ENCODE results near the gene AKT3. TPM values are rescaled to one million over a fixed set of nuclear protein-coding genes. Genes with fewer than 3 reads are reported as not detected.

AKT3 gene
- polyA plus RNA-seq (2011; rRNA removed) = 34.1 and 43.5 TPM in 2 replicates
- 9.7 and 10.1 TPM in 2 replicates for polyA plus RNA-seq (2012; cell fraction: cytosol; rRNA removed)
- polyA plus RNA-seq (2012; cell fraction: nucleus; rRNA removed) = 5.2 and 10.0 TPM in 2 replicates
- polyA plus RNA-seq (2017; fragmentation: RNase III; extraction: RNeasy Plus Mini Kit Qiagen cat#74134 plus additional on column Dnase treatment) = 16.5 to 18.4 TPM (median 17.5 TPM) in 3 replicates
- 29.7 and 31.0 TPM in 2 replicates for polyA minus RNA-seq (2011; rRNA and poly(A)+ RNA removed)

DNA sequence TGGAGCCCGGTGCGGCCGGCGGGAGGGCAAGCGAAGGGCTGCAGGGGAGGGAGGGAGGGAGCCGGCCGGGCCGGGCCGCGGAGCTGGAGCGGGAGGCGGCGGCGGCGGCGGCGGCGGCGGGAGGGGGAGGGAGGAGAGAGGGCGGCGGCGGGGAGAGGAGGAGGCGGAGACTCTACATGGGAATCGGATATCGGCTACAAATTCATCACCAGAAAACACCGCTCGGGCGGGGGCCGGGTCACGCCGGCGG is at the start of gene AKT3:
TSS of gene AKT3 (minus strand) at position 42 of the 250 bp plus-strand sequence. CDS start 7,073 bp downstream, outside the sequence.
- Histone ChIP-seq H3K27ac (peak within 1 kb of the TSS; percentile 94 to 99), H3K4me2 (peak within 1 kb of the TSS; percentile 76), H3K9me3 (no peaks in the 10 kb centered on the region), H3K4me3 (peak within 1 kb of the TSS; percentile 75), H3K4me1 (peaks cover 35% of the 10 kb centered on the region)
- no CpG with 5 or more reads among the region's 32 CpGs for WGBS (ENCODE audit: missing lambda C conversion rate)
- no peak for FAIRE-seq
- peak in 1 of 2 experiments; percentile 50 for DNase-seq (ENCODE audit: low read depth in 1 of 2, low spot score in 1 of 2)
- CTCF ChIA-PET = interaction anchor here (0.6 kb wide), 2 partner anchors 51 to 169 kb away, joined by 3 read pairs; no protein-coding TSS in a partner anchor
- POLR2A ChIA-PET = interaction anchor here (0.6 to 1.6 kb wide), 8 partner anchors 22 to 461 kb away, joined by 3 to 10 read pairs (median 4); no protein-coding TSS in a partner anchor
- ATAC-seq = peak in 1 of 2 experiments; percentile 70; a peak in 4 of 6 replicates
- no peak for TF ChIP-seq HOXB5 (CRISPR knock-in tag; IDR thresholded peaks at IDR 0.05)
- no peak for TF ChIP-seq KDM1A (IDR thresholded peaks at IDR 0.05; ENCODE audit: low read depth)
- TF ChIP-seq, protein P1, sequence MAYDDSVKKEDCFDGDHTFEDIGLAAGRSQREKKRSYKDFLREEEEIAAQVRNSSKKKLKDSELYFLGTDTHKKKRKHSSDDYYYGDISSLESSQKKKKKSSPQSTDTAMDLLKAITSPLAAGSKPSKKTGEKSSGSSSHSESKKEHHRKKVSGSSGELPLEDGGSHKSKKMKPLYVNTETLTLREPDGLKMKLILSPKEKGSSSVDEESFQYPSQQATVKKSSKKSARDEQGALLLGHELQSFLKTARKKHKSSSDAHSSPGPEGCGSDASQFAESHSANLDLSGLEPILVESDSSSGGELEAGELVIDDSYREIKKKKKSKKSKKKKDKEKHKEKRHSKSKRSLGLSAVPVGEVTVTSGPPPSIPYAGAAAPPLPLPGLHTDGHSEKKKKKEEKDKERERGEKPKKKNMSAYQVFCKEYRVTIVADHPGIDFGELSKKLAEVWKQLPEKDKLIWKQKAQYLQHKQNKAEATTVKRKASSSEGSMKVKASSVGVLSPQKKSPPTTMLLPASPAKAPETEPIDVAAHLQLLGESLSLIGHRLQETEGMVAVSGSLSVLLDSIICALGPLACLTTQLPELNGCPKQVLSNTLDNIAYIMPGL (CRISPR knock-in tag; IDR thresholded peaks at IDR 0.05; ENCODE audit: borderline replicate concordance) = no peak
- TF ChIP-seq ZNF302 (CRISPR knock-in tag; IDR thresholded peaks at IDR 0.05) = no peak
- no peak for TF ChIP-seq BCL3 (IDR thresholded peaks at IDR 0.05)

DNA sequence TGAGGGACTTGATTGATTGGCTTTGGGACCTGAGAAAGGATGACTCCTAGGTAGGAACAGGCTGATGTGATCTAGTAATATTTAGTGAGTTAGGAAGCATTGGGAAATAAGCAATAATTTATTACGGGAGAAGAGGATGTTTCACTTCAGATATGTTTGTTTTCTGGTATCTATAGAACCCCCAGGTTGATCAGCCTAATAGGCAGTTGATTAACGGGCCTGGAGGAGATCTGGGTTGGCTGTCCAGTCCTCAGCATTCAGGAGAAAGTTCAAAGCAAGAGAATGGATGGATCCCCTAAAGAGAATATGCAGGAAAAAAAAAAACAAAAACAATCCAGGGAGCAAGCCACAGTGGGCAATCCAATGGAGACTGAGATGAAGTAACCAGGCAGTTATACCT is 48.2 kb upstream of the AKT3 start:
- no peak for ATAC-seq
- Histone ChIP-seq H3K4me2 (no peak overlapping the region), H3K4me3 (no peak overlapping the region), H3K4me1 (no peaks in the 10 kb centered on the region), H3K27ac (no peak overlapping the region), H3K9me3 (no peaks in the 10 kb centered on the region)
- WGBS (ENCODE audit: missing lambda C conversion rate) = 34% methylated on average over 2 of the region's 2 CpGs
- no peak for FAIRE-seq
- ChIA-PET POLR2A (no interaction called here), CTCF (no interaction called here)
- no peak for DNase-seq (ENCODE audit: low read depth in 1 of 2, low spot score in 1 of 2)
- TF ChIP-seq TP53 (CRISPR knock-in tag; IDR thresholded peaks at IDR 0.05) = no peak
- TF ChIP-seq SMC3 (IDR thresholded peaks at IDR 0.05) = no peak
- TF ChIP-seq, protein P2, sequence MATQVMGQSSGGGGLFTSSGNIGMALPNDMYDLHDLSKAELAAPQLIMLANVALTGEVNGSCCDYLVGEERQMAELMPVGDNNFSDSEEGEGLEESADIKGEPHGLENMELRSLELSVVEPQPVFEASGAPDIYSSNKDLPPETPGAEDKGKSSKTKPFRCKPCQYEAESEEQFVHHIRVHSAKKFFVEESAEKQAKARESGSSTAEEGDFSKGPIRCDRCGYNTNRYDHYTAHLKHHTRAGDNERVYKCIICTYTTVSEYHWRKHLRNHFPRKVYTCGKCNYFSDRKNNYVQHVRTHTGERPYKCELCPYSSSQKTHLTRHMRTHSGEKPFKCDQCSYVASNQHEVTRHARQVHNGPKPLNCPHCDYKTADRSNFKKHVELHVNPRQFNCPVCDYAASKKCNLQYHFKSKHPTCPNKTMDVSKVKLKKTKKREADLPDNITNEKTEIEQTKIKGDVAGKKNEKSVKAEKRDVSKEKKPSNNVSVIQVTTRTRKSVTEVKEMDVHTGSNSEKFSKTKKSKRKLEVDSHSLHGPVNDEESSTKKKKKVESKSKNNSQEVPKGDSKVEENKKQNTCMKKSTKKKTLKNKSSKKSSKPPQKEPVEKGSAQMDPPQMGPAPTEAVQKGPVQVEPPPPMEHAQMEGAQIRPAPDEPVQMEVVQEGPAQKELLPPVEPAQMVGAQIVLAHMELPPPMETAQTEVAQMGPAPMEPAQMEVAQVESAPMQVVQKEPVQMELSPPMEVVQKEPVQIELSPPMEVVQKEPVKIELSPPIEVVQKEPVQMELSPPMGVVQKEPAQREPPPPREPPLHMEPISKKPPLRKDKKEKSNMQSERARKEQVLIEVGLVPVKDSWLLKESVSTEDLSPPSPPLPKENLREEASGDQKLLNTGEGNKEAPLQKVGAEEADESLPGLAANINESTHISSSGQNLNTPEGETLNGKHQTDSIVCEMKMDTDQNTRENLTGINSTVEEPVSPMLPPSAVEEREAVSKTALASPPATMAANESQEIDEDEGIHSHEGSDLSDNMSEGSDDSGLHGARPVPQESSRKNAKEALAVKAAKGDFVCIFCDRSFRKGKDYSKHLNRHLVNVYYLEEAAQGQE (IDR thresholded peaks at IDR 0.05) = no peak
- TF ChIP-seq ELK1 (IDR thresholded peaks at IDR 0.05; ENCODE audit: low read depth, low read length) = no peak
- TF ChIP-seq HOXA7 (CRISPR knock-in tag; IDR thresholded peaks at IDR 0.05) = no peak
- TF ChIP-seq KDM1A (IDR thresholded peaks at IDR 0.05; ENCODE audit: low read depth) = no peak
- TF ChIP-seq RARB (CRISPR knock-in tag; IDR thresholded peaks at IDR 0.05) = no peak
- TF ChIP-seq EHF (CRISPR knock-in tag; IDR thresholded peaks at IDR 0.05) = no peak
- TF ChIP-seq JUNB (IDR thresholded peaks at IDR 0.05) = no peak
- no peak for TF ChIP-seq CBX2 (IDR thresholded peaks at IDR 0.05; ENCODE audit: borderline replicate concordance, low read depth)
- TF ChIP-seq, protein P1 (CRISPR knock-in tag; IDR thresholded peaks at IDR 0.05; ENCODE audit: borderline replicate concordance) = no peak
- TF ChIP-seq ZFP36 (IDR thresholded peaks at IDR 0.05; ENCODE audit: borderline replicate concordance, partially characterized antibody) = no peak
- no peak for TF ChIP-seq FOSL2 (IDR thresholded peaks at IDR 0.05)
- no peak for TF ChIP-seq FOSL2 (CRISPR knock-in tag; IDR thresholded peaks at IDR 0.05)
- no peak for TF ChIP-seq RAD21 (conservative IDR thresholded peaks at IDR 0.05 in 1 of 2, IDR thresholded peaks at IDR 0.05 in 1 of 2)
- TF ChIP-seq EHMT2 (IDR thresholded peaks at IDR 0.05; ENCODE audit: low read depth) = no peak
- TF ChIP-seq USF2 (IDR thresholded peaks at IDR 0.05) = no peak
- TF ChIP-seq MAZ (IDR thresholded peaks at IDR 0.05; ENCODE audit: borderline replicate concordance, low read depth, low read length) = no peak
- TF ChIP-seq, protein P3, sequence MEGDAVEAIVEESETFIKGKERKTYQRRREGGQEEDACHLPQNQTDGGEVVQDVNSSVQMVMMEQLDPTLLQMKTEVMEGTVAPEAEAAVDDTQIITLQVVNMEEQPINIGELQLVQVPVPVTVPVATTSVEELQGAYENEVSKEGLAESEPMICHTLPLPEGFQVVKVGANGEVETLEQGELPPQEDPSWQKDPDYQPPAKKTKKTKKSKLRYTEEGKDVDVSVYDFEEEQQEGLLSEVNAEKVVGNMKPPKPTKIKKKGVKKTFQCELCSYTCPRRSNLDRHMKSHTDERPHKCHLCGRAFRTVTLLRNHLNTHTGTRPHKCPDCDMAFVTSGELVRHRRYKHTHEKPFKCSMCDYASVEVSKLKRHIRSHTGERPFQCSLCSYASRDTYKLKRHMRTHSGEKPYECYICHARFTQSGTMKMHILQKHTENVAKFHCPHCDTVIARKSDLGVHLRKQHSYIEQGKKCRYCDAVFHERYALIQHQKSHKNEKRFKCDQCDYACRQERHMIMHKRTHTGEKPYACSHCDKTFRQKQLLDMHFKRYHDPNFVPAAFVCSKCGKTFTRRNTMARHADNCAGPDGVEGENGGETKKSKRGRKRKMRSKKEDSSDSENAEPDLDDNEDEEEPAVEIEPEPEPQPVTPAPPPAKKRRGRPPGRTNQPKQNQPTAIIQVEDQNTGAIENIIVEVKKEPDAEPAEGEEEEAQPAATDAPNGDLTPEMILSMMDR (IDR thresholded peaks at IDR 0.05) = no peak

All from A549 (cell line).